ENCODE measurements around the gene RMRP.

The RMRP gene

GRCh38 chr9:35660966-35661415 is 3.2 kb upstream of the RMRP start:
- H3K9me3 ChIP-seq (ENCODE audit: control insufficient read depth, insufficient read depth, low read length), result no peaks in the 10 kb centered on the region
- no peak overlapping the region for H3K4me3 ChIP-seq (ENCODE audit: low read length)
- no peak overlapping the region for H3K27ac ChIP-seq (ENCODE audit: low read depth, low read length)
- peaks cover 46% of the 10 kb centered on the region for H3K79me2 ChIP-seq (ENCODE audit: control insufficient read depth, low read length)
- H4K20me1 ChIP-seq (ENCODE audit: control insufficient read depth, insufficient read depth, low read depth, low read length), result no peaks in the 10 kb centered on the region
- H3K9me2 ChIP-seq (replicated peaks; ENCODE audit: control insufficient read depth, low read length), result no peaks in the 10 kb centered on the region
- H3K36me3 ChIP-seq (ENCODE audit: control insufficient read depth, low read length), result peaks cover 59% of the 10 kb centered on the region
- H3K4me2 ChIP-seq (ENCODE audit: low read length), result peak overlapping the region; percentile 78; the same call in 1 of the 2 replicates
- peaks cover 75% of the 10 kb centered on the region for H3K4me1 ChIP-seq (ENCODE audit: control insufficient read depth, low read length)
- H3K27me3 ChIP-seq (ENCODE audit: control insufficient read depth, low read length), result no peaks in the 10 kb centered on the region
- TF ChIP-seq EZH2phosphoT487 (IDR thresholded peaks at IDR 0.05; ENCODE audit: borderline replicate concordance, low read length) (no peak), CTCF (IDR thresholded peaks at IDR 0.05; ENCODE audit: low read depth, low read length, poor library complexity, severe bottlenecking) (peak; percentile 31)
- H3F3A ChIP-seq (ENCODE audit: control insufficient read depth, insufficient read depth), result peaks cover 14% of the 10 kb centered on the region

GRCh38 chr9:35659340-35659739 is 1.5 kb upstream of the RMRP start:
- H3K4me2 ChIP-seq (ENCODE audit: low read length), result peak overlapping the region; percentile 78
- no peaks in the 10 kb centered on the region for H3K9me2 ChIP-seq (replicated peaks; ENCODE audit: control insufficient read depth, low read length)
- H3K79me2 ChIP-seq (ENCODE audit: control insufficient read depth, low read length), result peaks cover 40% of the 10 kb centered on the region
- peak overlapping the region; percentile 71 for H3K27ac ChIP-seq (ENCODE audit: low read depth, low read length)
- peaks cover 14% of the 10 kb centered on the region for H3F3A ChIP-seq (ENCODE audit: control insufficient read depth, insufficient read depth)
- H3K4me1 ChIP-seq (ENCODE audit: control insufficient read depth, low read length), result peaks cover 66% of the 10 kb centered on the region
- H3K4me3 ChIP-seq (ENCODE audit: low read length), result peak overlapping the region; percentile 82
- peaks cover 53% of the 10 kb centered on the region for H3K36me3 ChIP-seq (ENCODE audit: control insufficient read depth, low read length)
- no peaks in the 10 kb centered on the region for H4K20me1 ChIP-seq (ENCODE audit: control insufficient read depth, insufficient read depth, low read depth, low read length)
- no peaks in the 10 kb centered on the region for H3K27me3 ChIP-seq (ENCODE audit: control insufficient read depth, low read length)
- TF ChIP-seq CTCF (IDR thresholded peaks at IDR 0.05; ENCODE audit: low read depth, low read length, poor library complexity, severe bottlenecking) (no peak), EZH2phosphoT487 (IDR thresholded peaks at IDR 0.05; ENCODE audit: borderline replicate concordance, low read length) (no peak)
- H3K9me3 ChIP-seq (ENCODE audit: control insufficient read depth, insufficient read depth, low read length), result no peaks in the 10 kb centered on the region

GRCh38 chr9:35658968-35659220 is 1.1 kb upstream of the RMRP start:
- H3K9me2 ChIP-seq (replicated peaks; ENCODE audit: control insufficient read depth, low read length), result no peaks in the 10 kb centered on the region
- peaks cover 14% of the 10 kb centered on the region for H3F3A ChIP-seq (ENCODE audit: control insufficient read depth, insufficient read depth)
- H3K79me2 ChIP-seq (ENCODE audit: control insufficient read depth, low read length), result peaks cover 35% of the 10 kb centered on the region
- peak overlapping the region; percentile 82 for H3K4me3 ChIP-seq (ENCODE audit: low read length)
- peak overlapping the region; percentile 78 for H3K4me2 ChIP-seq (ENCODE audit: low read length)
- H3K27ac ChIP-seq (ENCODE audit: low read depth, low read length), result peak overlapping the region; percentile 71
- TF ChIP-seq EZH2phosphoT487 (IDR thresholded peaks at IDR 0.05; ENCODE audit: borderline replicate concordance, low read length) (no peak), CTCF (IDR thresholded peaks at IDR 0.05; ENCODE audit: low read depth, low read length, poor library complexity, severe bottlenecking) (no peak)
- H3K27me3 ChIP-seq (ENCODE audit: control insufficient read depth, low read length), result no peaks in the 10 kb centered on the region
- H4K20me1 ChIP-seq (ENCODE audit: control insufficient read depth, insufficient read depth, low read depth, low read length), result no peaks in the 10 kb centered on the region
- peaks cover 62% of the 10 kb centered on the region for H3K4me1 ChIP-seq (ENCODE audit: control insufficient read depth, low read length)
- peaks cover 49% of the 10 kb centered on the region for H3K36me3 ChIP-seq (ENCODE audit: control insufficient read depth, low read length)
- H3K9me3 ChIP-seq (ENCODE audit: control insufficient read depth, insufficient read depth, low read length), result no peaks in the 10 kb centered on the region
